GM23338 (cell line): ENCODE data around the gene MED13L.

Source experiments
- EZH2 ChIP-seq: fragments of 200-600 bp; sonication (generic); IDR thresholded peaks from one replicate; pipeline ENCODE4 v1.8.0; 2017; ENCODE audit warnings: antibody characterized with exemption, mild to moderate bottlenecking, low read depth; ENCODE audit not compliant: unreplicated experiment
- EZH2phosphoT487 ChIP-seq: fragments of 200-600 bp; sonication (generic); IDR thresholded peaks from one replicate; pipeline ENCODE4 v1.8.1; 2018; ENCODE audit warnings: antibody characterized with exemption; ENCODE audit not compliant: unreplicated experiment
- NANOG ChIP-seq: IDR thresholded peaks from 2 replicates; pipeline ENCODE4 v1.6.1; 2016; ENCODE audit warnings: antibody characterized with exemption, borderline replicate concordance
- POLR2AphosphoS5 ChIP-seq: IDR thresholded peaks from 2 replicates; pipeline ENCODE4 v1.6.1; 2016; ENCODE audit warnings: antibody characterized with exemption, low read depth
- ZNF331 ChIP-seq: fragments of 250-450 bp; sonication (Bioruptor Pico); IDR thresholded peaks from 2 replicates; pipeline ENCODE4 v1.5.0; 2020; ENCODE audit warnings: low read depth, mild to moderate bottlenecking, moderate library complexity
- TF ChIP-seq, protein P1 (sequence below), 2 experiments: fragments of 200-600 bp in 1 of 2; sonication (generic) in 1 of 2; conservative IDR thresholded peaks; 2 replicates each; pipeline versions ENCODE4 v1.5.1 to v1.6.1; 2016 to 2017; ENCODE audit warnings: antibody characterized with exemption in 2 of 2, low read depth in 2 of 2, mild to moderate bottlenecking in 2 of 2, moderate library complexity in 1 of 2
- TF ChIP-seq, protein P2 (sequence below): IDR thresholded peaks from one replicate; pipeline ENCODE4 v1.6.1; 2018; ENCODE audit warnings: antibody characterized with exemption; ENCODE audit not compliant: unreplicated experiment

DNA sequence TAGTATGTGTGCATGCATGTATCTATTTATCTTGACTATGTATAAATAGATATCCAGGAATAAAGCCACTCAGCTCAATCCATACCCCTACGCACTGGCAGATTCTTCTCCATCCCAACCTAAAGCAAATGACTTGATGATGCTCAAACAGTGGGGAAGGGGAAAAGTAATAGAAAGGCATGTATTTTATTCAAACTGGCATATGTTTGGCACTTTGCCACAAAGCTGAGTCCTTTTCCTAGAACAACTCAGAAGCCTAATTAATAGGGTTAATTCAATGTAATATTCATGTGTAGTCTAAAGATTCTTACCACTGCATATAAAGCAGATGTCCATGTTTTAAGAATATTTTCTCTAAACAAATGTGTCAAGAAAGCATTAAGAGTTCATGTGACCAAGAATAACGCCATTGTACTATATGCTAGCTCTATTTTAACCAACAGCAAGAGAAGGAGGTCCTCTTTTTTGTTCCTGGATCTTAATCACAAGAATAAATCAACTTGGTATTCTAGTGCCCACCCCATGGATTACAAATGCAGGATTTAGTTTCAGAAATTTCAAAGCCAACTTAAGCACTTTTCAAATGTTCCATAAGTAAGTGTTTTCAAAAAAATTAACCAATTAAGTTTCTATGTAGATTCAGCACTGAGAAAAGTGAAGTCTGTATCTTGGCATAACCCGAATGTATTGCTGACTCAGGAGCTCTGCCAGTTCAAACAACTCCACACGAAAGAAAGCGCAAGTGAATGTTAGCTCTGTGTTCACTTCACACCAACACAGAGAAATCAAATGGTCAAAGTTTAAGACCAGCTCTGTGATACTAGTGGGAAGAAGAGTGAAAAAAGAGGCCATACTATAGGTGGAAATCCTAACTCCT, 233.6 kb downstream of the MED13L start:
- TF ChIP-seq NANOG: no peak
- TF ChIP-seq, protein P1, sequence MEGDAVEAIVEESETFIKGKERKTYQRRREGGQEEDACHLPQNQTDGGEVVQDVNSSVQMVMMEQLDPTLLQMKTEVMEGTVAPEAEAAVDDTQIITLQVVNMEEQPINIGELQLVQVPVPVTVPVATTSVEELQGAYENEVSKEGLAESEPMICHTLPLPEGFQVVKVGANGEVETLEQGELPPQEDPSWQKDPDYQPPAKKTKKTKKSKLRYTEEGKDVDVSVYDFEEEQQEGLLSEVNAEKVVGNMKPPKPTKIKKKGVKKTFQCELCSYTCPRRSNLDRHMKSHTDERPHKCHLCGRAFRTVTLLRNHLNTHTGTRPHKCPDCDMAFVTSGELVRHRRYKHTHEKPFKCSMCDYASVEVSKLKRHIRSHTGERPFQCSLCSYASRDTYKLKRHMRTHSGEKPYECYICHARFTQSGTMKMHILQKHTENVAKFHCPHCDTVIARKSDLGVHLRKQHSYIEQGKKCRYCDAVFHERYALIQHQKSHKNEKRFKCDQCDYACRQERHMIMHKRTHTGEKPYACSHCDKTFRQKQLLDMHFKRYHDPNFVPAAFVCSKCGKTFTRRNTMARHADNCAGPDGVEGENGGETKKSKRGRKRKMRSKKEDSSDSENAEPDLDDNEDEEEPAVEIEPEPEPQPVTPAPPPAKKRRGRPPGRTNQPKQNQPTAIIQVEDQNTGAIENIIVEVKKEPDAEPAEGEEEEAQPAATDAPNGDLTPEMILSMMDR (conservative IDR thresholded peaks at IDR 0.05; ENCODE audit: low read depth in 2 of 2): no peak
- TF ChIP-seq POLR2AphosphoS5: no peak
- TF ChIP-seq, protein P2, sequence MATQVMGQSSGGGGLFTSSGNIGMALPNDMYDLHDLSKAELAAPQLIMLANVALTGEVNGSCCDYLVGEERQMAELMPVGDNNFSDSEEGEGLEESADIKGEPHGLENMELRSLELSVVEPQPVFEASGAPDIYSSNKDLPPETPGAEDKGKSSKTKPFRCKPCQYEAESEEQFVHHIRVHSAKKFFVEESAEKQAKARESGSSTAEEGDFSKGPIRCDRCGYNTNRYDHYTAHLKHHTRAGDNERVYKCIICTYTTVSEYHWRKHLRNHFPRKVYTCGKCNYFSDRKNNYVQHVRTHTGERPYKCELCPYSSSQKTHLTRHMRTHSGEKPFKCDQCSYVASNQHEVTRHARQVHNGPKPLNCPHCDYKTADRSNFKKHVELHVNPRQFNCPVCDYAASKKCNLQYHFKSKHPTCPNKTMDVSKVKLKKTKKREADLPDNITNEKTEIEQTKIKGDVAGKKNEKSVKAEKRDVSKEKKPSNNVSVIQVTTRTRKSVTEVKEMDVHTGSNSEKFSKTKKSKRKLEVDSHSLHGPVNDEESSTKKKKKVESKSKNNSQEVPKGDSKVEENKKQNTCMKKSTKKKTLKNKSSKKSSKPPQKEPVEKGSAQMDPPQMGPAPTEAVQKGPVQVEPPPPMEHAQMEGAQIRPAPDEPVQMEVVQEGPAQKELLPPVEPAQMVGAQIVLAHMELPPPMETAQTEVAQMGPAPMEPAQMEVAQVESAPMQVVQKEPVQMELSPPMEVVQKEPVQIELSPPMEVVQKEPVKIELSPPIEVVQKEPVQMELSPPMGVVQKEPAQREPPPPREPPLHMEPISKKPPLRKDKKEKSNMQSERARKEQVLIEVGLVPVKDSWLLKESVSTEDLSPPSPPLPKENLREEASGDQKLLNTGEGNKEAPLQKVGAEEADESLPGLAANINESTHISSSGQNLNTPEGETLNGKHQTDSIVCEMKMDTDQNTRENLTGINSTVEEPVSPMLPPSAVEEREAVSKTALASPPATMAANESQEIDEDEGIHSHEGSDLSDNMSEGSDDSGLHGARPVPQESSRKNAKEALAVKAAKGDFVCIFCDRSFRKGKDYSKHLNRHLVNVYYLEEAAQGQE: no peak
- TF ChIP-seq EZH2: no peak
- TF ChIP-seq ZNF331 (CRISPR knock-in tag): no peak
- no peak for TF ChIP-seq EZH2phosphoT487
